Stimulated activated naive CD4-positive, alpha-beta T cell treated with Interleukin-2 at 50 U/mL for 16 hours (primary cell): ENCODE data around the gene GRK6.
A peak's percentile ranks its signal among the peaks of the same experiment; 100 is the strongest.

Experiments used
- DNase-seq: peaks from one replicate; lab custom pipeline; 2025; lab: John Stamatoyannopoulos, UW

Gene GRK6

GRCh38 chr5:177426566-177427210, at the start of gene GRK6:
Gene GRK6, plus strand, starts transcription at chr5:177426676. Its CDS starts 170 bp downstream, at chr5:177426846.
- peak; percentile 58 for DNase-seq

DNA sequence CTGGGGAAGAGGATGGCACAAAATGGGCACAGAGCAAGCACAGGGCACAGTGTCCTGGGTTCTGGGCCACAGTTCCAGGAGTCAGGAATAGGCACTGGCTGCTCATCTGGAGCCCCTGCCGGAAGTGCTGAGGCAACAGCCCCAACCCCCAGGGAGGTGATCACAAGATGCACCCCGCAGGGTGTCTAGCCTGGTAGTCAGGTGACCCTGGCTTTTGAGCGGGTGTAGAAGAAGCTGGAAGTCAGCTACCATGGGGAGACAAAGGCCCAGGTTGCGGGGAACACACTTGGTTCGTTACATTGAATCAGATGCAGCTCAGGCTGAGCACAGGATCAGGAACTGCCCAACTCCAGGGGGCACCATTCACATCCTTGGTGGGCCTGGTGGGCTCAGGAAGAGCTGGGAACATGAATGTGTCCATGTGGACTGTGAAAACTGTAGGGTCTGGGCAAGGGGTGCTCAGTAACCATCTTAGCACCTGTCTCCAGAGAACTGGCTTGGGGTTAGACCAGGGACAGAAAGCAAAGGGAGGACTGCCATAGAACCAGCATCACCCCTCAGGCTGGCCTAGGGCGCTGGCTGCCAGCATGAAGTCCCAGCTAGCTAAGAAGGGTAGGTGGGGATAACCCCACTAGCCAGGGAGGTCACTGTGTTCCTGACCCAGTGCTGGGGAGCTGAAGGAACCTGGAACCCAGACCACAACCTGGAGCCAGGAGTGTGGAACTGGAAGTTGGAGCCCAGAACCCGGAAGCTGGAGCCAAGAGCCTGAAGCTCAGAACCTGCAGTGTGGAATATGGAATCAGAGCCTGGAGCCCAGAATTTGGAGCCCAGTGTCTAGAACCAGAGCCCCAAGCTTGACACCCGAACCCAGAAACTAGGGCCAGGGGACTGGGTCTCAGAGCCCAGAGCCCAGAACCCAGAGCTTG, 48.4 kb upstream of the GRK6 start:
- no peak for DNase-seq

DNA sequence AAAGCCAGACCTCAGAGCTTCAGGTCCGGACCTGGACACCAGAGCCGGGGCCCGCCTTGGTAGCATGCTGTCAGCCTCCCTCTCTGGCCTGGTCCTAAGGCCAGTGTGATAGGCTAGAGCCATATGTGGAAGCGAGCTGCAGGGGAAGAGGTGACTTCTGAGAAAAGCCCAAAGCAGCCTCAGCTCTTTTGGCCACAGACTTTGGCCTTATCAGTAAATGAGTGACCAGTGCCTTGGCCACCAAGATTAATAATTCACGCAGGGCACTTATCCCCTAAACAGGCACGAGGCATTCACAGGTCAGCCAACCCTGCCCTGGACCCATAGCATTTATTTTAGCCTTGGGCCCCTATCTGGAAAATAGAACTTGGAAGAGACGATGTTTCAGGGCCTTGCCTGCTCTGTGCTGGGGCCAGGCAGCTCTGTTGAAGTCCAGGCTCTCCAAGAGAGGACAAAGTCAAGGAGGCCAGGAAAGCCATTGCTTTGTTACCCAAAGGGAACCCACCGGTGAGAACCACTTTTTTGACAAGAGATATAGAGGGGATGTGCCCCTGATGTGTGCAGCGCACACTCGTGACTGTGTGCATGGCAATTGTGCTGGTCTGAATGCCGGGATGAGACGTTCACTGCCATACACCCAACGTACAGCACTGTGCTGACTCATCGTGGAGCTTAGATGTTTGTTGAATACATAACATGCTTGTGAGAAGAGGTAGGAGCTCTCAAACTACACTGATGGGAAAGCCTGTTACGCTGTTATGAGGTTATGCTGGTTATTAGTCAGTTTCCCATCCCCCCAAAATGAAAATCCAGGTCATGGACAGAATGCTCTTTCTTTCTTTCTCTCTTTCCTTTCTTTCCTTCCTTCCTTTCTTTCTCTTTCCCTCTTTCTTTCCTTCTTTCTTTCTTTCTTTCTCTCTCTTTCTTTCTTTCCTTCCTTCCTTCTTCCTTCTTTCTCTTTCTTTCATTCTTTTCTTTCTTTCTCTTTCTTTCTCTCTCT, 47.3 kb upstream of the GRK6 start:
- peak; percentile 27 for DNase-seq

DNA sequence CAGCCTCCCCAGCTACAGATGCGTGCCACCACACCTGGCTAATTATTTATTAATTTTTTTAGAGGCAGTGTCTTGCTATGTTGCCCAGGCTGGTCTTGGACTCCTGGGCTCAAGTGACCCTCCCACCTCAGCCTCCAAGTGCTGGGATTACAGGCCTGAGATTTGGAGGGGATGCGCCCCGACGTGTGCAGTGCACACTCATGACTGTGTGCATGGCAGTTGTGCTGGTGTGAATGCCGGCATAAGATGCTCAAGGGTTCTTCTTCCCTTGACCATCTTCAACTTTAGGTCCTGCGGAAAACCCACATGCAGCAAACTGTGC, 45.7 kb upstream of the GRK6 start:
- DNase-seq, result no peak

- no peak for DNase-seq
Observed at GRCh38 chr5:177382423-177383029, 44.0 kb upstream of the GRK6 start.

DNA sequence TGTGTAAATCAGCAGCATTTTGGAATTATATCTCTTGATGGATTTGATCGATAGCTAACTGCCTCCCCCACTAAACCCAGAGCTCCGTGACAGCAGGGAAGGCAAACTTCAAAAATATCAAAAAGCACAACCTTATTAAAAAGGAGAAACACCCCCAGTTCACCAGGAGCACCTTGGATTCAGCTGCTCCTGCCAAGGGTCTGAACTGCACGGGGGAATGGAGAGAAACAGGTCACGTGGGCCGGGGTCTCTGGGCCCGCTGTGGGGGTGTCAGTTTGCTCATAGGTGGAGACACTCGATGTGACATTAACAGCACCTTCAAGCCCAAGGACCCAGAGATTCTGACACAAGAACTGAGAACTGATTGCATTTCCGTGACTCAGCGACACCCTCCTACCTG, 43.3 kb upstream of the GRK6 start:
- DNase-seq, result no peak

- DNase-seq, result no peak
Observed at GRCh38 chr5:177384134-177384533, 42.3 kb upstream of the GRK6 start, which contains the start of gene SLC34A1. Gene SLC34A1, plus strand, starts transcription at chr5:177384434. Its CDS starts 1,308 bp downstream, at chr5:177385742.

- DNase-seq, result no peak
Observed at GRCh38 chr5:177385720-177386119, 40.8 kb upstream of the GRK6 start.

DNA sequence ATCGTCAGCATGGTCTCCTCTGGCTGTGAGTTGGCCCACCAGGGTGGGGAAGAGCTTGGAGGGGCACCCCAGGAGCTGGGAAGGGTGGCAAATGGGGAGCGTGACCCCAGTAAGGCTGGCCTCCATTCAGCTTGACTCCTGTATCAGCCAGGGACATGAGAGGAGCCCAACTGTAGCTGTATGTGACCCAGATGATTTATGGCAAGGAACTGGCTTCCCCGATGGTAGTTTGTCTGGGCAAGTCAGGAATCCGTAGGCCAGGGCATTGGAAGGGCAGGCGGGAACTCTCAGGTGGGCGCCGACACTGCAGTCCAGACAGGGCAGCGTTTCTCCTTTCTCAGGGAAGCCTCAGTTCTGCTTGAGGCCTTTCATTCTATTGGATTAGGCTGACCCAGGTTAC, 39.9 kb upstream of the GRK6 start:
- no peak for DNase-seq

GRCh38 chr5:177387405-177387804, 39.1 kb upstream of the GRK6 start:
- no peak for DNase-seq

- no peak for DNase-seq
Observed at GRCh38 chr5:177388521-177389052, 37.9 kb upstream of the GRK6 start.

- peak; percentile 63 for DNase-seq
Observed at GRCh38 chr5:177389241-177390169, 37.0 kb upstream of the GRK6 start.

DNA sequence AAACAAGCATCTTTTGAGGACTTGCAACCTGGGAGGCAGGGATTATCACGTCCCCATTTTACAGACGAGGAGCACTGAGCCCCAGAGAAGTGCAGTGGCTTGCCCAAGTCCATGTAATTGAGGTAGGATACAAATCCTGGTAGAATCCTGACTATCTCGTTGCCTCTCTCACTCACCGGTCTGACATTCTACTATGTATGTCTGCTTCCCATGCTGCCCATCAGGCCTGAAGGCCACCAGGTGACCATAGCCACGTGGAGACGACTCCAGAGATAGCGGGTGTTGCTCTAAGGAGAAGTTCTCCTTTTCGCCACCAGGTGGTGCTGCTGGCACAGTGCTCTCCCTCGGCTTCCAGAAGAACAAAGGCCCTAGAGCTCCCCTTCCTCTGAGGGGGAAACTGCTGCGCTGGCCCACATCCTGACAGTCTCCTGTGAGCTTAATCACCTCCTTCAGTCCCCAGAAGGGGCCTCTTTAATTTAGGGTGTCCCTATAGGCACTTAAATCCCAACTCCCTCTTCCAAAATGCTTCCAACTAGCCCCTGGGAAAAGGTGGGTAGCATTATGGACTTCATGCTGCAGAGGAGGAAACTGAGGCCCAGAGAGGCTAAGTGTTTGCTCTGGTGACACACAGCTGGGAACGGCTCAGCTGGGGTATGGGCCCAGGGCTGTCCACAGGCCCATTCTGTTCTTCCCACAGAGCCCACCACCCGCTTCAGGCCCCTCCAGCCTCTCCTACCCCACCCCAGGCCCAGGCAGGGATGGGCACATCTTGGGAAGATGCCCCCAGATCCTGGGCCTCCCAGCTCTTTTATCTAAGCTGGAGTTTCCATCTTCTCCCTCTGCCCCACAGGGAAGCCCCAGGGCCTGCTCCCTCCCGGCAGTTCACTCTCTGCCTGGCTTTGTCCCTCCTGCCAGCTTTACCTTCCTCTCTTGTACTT, 35.8 kb upstream of the GRK6 start:
- DNase-seq, result peak; percentile 76

GRCh38 chr5:177392765-177393164, 33.7 kb upstream of the GRK6 start:
- DNase-seq, result no peak

DNA sequence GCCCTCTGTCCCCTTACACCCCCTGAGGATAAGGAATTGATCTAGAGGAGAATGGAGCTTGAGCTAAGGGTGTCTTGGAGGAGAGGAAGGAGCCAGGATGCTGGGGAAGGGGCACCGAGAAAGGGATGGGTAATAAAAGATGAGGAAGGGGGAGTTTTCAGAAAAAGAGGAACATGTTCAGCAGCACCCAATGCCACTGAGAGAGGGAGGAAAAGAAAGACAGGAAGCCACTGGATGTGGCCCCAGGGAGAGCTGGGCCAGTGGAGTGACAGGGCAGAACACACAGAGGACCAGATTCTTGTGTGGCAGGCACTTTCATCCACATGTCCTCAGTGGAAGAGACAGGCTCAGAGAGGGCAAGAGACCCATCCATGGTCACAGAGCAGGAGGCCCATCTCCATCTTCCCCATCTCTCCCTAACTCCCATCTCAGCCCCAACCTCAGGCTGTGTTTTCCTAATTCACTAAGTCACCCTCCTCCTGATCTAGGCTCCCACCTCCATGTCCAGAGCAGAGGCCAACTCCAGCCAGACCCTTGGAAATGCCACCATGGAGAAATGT, 33.2 kb upstream of the GRK6 start:
- no peak for DNase-seq

DNA sequence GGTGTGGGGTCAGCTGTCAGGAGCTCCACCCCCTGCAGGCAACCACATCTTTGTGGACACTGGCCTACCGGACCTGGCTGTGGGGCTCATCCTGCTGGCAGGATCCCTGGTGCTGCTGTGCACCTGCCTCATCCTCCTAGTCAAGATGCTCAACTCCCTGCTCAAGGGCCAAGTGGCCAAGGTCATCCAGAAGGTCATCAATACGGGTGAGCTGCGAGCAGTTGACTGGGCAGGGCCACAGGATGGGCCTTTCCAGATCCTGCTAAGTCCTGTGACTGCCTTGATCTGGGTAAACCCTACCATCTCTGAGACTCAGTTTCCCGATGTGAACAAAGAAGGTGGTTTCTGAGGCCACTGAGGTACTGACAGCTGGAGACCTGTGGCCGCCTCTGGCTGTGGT, 32.5 kb upstream of the GRK6 start:
- DNase-seq, result no peak

GRCh38 chr5:177396078-177396477, 30.4 kb upstream of the GRK6 start:
- DNase-seq, result no peak

- DNase-seq, result no peak
Observed at GRCh38 chr5:177396807-177397206, 29.7 kb upstream of the GRK6 start.

DNA sequence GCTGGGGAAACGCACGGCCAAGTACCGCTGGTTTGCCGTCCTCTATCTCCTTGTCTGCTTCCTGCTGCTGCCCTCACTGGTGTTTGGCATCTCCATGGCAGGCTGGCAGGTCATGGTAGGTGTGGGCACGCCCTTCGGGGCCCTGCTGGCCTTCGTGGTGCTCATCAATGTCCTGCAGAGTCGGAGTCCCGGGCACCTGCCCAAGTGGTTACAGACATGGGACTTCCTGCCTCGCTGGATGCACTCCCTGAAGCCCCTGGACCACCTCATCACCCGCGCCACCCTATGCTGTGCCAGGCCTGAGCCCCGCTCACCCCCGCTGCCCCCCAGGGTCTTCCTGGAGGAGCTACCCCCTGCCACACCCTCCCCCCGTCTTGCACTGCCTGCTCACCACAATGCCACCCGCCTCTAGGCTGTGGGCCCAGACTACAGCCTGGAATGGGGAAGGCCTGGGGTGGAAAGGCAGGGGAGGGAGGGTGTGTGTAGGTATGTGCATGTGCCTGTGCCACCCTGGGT, 28.5 kb upstream of the GRK6 start:
- DNase-seq, result no peak
